Left colon (tissue), 2 donors: ENCODE data around the gene POLD4. TPM values are rescaled to one million over a fixed set of nuclear protein-coding genes. Genes with fewer than 3 reads are reported as not detected.

Experiments
- total RNA-seq, 2 donors: library from RNA; stranded (reverse); fragmentation: NEBNext Ultra II Directional; extraction: Animal tissue kit (Norgen Biotek cat#: 25700); gene quantifications; one replicate each; pipeline ENCODE4 v1.2.1, GENCODE V29; 2021
- donor health status: DM: no; HTN: no; CAD: no.
- donor health status: DM: yes; HTN: yes; CAD: no.

POLD4 gene
- total RNA-seq, 2 donors from 2014 or later = 237 to 262 TPM

Other genes starting within 250 kb of the POLD4 start
- 10 to 100 TPM; 62.3 to 71.9 TPM for gene KDM2A, start 234.3 kb downstream of the POLD4 start, total RNA-seq
- gene GRK2, start 87.1 kb downstream of the POLD4 start, total RNA-seq = 100 to 1,000 TPM in 1 of 2 donors, 10 to 100 TPM in 1; 95.8 to 119 TPM
- 10 to 100 TPM; 26.9 to 29.6 TPM for gene ANKRD13D, start 64.2 kb downstream of the POLD4 start, total RNA-seq
- 10 to 100 TPM; 74.9 to 79.3 TPM for gene SSH3, start 50.0 kb downstream of the POLD4 start, total RNA-seq
- gene CLCF1, start 20.1 kb upstream of the POLD4 start, total RNA-seq = 1 to 10 TPM; 2.2 to 2.4 TPM
- gene RAD9A, start 38.4 kb upstream of the POLD4 start, total RNA-seq = 10 to 100 TPM; 27.4 to 40.6 TPM
- gene PPP1CA, start 48.3 kb upstream of the POLD4 start, total RNA-seq = 100 to 1,000 TPM; 214 to 243 TPM
- 1 to 10 TPM; 3.0 to 4.2 TPM for gene TBC1D10C, start 50.5 kb upstream of the POLD4 start, total RNA-seq
- 1 to 10 TPM in 1 of 2 donors, under 1 TPM in 1; 0.61 to 2.5 TPM for gene CARNS1, start 62.1 kb upstream of the POLD4 start, total RNA-seq
- 10 to 100 TPM; 45.3 to 47.4 TPM for gene RPS6KB2, start 74.9 kb upstream of the POLD4 start, total RNA-seq
- gene PTPRCAP, start 84.1 kb upstream of the POLD4 start, total RNA-seq = 10 to 100 TPM in 1 of 2 donors, 1 to 10 TPM in 1; 7.1 to 11.2 TPM
- 100 to 1,000 TPM; 195 to 230 TPM for gene CORO1B, start 89.9 kb upstream of the POLD4 start, total RNA-seq
- not detected for gene GPR152, start 99.2 kb upstream of the POLD4 start, total RNA-seq
- 1 to 10 TPM; 1.1 to 2.0 TPM for gene CABP4, start 101.8 kb upstream of the POLD4 start, total RNA-seq
- gene TMEM134, start 115.7 kb upstream of the POLD4 start, total RNA-seq = 10 to 100 TPM; 63.6 to 68.0 TPM
- 10 to 100 TPM; 31.4 to 49.6 TPM for gene AIP, start 129.5 kb upstream of the POLD4 start, total RNA-seq
- gene PITPNM1, start 151.8 kb upstream of the POLD4 start, total RNA-seq = 100 to 1,000 TPM in 1 of 2 donors, 10 to 100 TPM in 1; 82.0 to 108 TPM
- gene CDK2AP2, start 154.6 kb upstream of the POLD4 start, total RNA-seq = 10 to 100 TPM; 79.5 to 86.2 TPM
- not detected for gene CABP2, start 169.9 kb upstream of the POLD4 start, total RNA-seq
- gene GSTP1, start 230.3 kb upstream of the POLD4 start, total RNA-seq = 100 to 1,000 TPM; 323 to 390 TPM